K562 (cell line): ENCODE measurements around the gene CMTM4. TPM values are rescaled to one million over a fixed set of nuclear protein-coding genes. Genes with fewer than 3 reads are reported as not detected.
A peak's percentile ranks its signal among the peaks of the same experiment; 100 is the strongest.

Experiments used
- ATF1 ChIP-seq, 2 experiments: fragments of 450-650 bp in 1 of 2; IDR thresholded peaks; 2 replicates each; pipeline ENCODE4 v1.6.1; 2016; ENCODE audit warnings: missing compliant biosample characterization in 1 of 2, missing genetic modification characterization in 1 of 2
- CEBPZ ChIP-seq: fragments of 150-350 bp; IDR thresholded peaks from 2 replicates; pipeline ENCODE4 v1.6.1; 2014; ENCODE audit warnings: low read depth, mild to moderate bottlenecking, low read length, borderline replicate concordance
- HEY1 ChIP-seq: fragments of 250-450 bp; sonication (Bioruptor Pico); IDR thresholded peaks from 2 replicates; pipeline ENCODE4 v1.5.0; 2020; ENCODE audit warnings: mild to moderate bottlenecking, moderate library complexity, borderline replicate concordance
- HNRNPLL ChIP-seq: fragments of 200-400 bp; formaldehyde crosslinking; IDR thresholded peaks from 2 replicates; pipeline ENCODE4 v1.6.1; 2017; ENCODE audit warnings: low read length, low read depth, mild to moderate bottlenecking; ENCODE audit not compliant: poor library complexity, severe bottlenecking
- NCOA1 ChIP-seq: fragments of 450-650 bp; IDR thresholded peaks from 2 replicates; pipeline ENCODE4 v1.6.1; 2016; ENCODE audit warnings: low read depth
- SAFB2 ChIP-seq: fragments of 200-400 bp; formaldehyde crosslinking; IDR thresholded peaks from 2 replicates; pipeline ENCODE4 v1.6.1; 2018; ENCODE audit warnings: borderline replicate concordance, low read length, low read depth, moderate library complexity; ENCODE audit not compliant: severe bottlenecking
- ZNF395 ChIP-seq: fragments of 200-800 bp; sonication (Bioruptor generic); IDR thresholded peaks from 2 replicates; pipeline ENCODE4 v1.6.1; 2017; ENCODE audit warnings: missing genetic modification characterization, missing compliant biosample characterization
- polyA plus RNA-seq, 8 experiments: library from polyadenylated mRNA; depleted of rRNA in 4 of 8; stranded (reverse) in 5 of 8; unstranded in 3 of 8; fragments of >200 nt; fragmentation: Nextera tagmentation in 2 of 8; fragmentation: Illumina TruSeq in 1 of 8; extraction: Ambion mirVana in 2 of 8; extraction: Trizol in 1 of 8; gene quantifications; 2 replicates each; pipeline versions ENCODE4 v1.2.1 to v1.2.3, GENCODE V29; 2011 to 2014; ENCODE audit warnings: inconsistent platforms in 1 of 8, missing spikeins in 1 of 8
- total RNA-seq, 7 experiments: library from RNA; depleted of rRNA in 6 of 7; stranded (reverse); fragments of >200 nt in 6 of 7; fragmentation: Illumina TruSeq in 2 of 7; extraction: Trizol in 2 of 7; gene quantifications; 2 replicates each; pipeline versions ENCODE4 v1.2.1 to v1.2.3, GENCODE V29; 2011 to 2021; ENCODE audit warnings: low replicate concordance in 1 of 7
- TF ChIP-seq, protein P1 (sequence below), 2 experiments: fragments of 450-650 bp in 1 of 2; IDR thresholded peaks; 2 replicates each; pipeline ENCODE4 v1.6.1; 2011 to 2017; ENCODE audit warnings: low read depth in 2 of 2, antibody characterized with exemption in 1 of 2, borderline replicate concordance in 1 of 2, low read length in 1 of 2, mild to moderate bottlenecking in 1 of 2, mixed read lengths in 1 of 2; ENCODE audit not compliant: control insufficient read depth in 1 of 2
- TF ChIP-seq, protein P2 (sequence below): fragments of 450-650 bp; formaldehyde crosslinking; IDR thresholded peaks from 2 replicates; pipeline ENCODE4 v1.4.0; 2020; ENCODE audit warnings: mild to moderate bottlenecking, moderate library complexity
- TF ChIP-seq, protein P3 (sequence below), 2 experiments: fragments of 200-800 bp in 1 of 2; sonication (Bioruptor generic) in 1 of 2; sonication (generic) in 1 of 2; formaldehyde crosslinking in 1 of 2; IDR thresholded peaks in 1 of 2; conservative IDR thresholded peaks in 1 of 2; 2 replicates each; pipeline versions ENCODE4 v1.5.0 to v1.6.1; 2016 to 2020; ENCODE audit warnings: missing compliant biosample characterization in 1 of 2, missing genetic modification characterization in 1 of 2, missing genetic modification reagents in 1 of 2
- TF ChIP-seq, protein P4 (sequence below): sonication (generic); formaldehyde crosslinking; IDR thresholded peaks from 2 replicates; pipeline ENCODE4 v1.9.0; 2022; ENCODE audit warnings: mild to moderate bottlenecking, missing genetic modification reagents

CMTM4 gene
- total and polyA plus RNA-seq, 9 of the 15 experiments (the other 6 are each of a cell fraction or from before 2014, with no cell fraction given), result 2.0 to 21.3 (median 12.5) TPM

GRCh38 chr16:66608241-66609138 is 88.1 kb downstream of the CMTM4 start (continued):
- TF ChIP-seq, protein P1, sequence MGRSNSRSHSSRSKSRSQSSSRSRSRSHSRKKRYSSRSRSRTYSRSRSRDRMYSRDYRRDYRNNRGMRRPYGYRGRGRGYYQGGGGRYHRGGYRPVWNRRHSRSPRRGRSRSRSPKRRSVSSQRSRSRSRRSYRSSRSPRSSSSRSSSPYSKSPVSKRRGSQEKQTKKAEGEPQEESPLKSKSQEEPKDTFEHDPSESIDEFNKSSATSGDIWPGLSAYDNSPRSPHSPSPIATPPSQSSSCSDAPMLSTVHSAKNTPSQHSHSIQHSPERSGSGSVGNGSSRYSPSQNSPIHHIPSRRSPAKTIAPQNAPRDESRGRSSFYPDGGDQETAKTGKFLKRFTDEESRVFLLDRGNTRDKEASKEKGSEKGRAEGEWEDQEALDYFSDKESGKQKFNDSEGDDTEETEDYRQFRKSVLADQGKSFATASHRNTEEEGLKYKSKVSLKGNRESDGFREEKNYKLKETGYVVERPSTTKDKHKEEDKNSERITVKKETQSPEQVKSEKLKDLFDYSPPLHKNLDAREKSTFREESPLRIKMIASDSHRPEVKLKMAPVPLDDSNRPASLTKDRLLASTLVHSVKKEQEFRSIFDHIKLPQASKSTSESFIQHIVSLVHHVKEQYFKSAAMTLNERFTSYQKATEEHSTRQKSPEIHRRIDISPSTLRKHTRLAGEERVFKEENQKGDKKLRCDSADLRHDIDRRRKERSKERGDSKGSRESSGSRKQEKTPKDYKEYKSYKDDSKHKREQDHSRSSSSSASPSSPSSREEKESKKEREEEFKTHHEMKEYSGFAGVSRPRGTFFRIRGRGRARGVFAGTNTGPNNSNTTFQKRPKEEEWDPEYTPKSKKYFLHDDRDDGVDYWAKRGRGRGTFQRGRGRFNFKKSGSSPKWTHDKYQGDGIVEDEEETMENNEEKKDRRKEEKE (IDR thresholded peaks at IDR 0.05; ENCODE audit: borderline replicate concordance in 1 of 2, control insufficient read depth in 1 of 2, low read depth in 2 of 2, low read length in 1 of 2), result no peak
- TF ChIP-seq ATF1 (CRISPR knock-in tag; IDR thresholded peaks at IDR 0.05), result no peak
- TF ChIP-seq ATF1 (tag; IDR thresholded peaks at IDR 0.05), result peak; percentile 25; the same call in 1 of the 2 replicates
- TF ChIP-seq HEY1 (CRISPR knock-in tag), result no peak
- no peak for TF ChIP-seq ZNF395 (CRISPR knock-in tag)
- TF ChIP-seq HNRNPLL, result no peak
- TF ChIP-seq, protein P2, sequence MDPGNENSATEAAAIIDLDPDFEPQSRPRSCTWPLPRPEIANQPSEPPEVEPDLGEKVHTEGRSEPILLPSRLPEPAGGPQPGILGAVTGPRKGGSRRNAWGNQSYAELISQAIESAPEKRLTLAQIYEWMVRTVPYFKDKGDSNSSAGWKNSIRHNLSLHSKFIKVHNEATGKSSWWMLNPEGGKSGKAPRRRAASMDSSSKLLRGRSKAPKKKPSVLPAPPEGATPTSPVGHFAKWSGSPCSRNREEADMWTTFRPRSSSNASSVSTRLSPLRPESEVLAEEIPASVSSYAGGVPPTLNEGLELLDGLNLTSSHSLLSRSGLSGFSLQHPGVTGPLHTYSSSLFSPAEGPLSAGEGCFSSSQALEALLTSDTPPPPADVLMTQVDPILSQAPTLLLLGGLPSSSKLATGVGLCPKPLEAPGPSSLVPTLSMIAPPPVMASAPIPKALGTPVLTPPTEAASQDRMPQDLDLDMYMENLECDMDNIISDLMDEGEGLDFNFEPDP, result no peak
- no peak for TF ChIP-seq CEBPZ
- TF ChIP-seq NCOA1, result no peak
- TF ChIP-seq, protein P3, sequence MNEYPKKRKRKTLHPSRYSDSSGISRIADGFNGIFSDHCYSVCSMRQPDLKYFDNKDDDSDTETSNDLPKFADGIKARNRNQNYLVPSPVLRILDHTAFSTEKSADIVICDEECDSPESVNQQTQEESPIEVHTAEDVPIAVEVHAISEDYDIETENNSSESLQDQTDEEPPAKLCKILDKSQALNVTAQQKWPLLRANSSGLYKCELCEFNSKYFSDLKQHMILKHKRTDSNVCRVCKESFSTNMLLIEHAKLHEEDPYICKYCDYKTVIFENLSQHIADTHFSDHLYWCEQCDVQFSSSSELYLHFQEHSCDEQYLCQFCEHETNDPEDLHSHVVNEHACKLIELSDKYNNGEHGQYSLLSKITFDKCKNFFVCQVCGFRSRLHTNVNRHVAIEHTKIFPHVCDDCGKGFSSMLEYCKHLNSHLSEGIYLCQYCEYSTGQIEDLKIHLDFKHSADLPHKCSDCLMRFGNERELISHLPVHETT (CRISPR knock-in tag; conservative IDR thresholded peaks at IDR 0.05 in 1 of 2, IDR thresholded peaks at IDR 0.05 in 1 of 2), result no peak
- no peak for TF ChIP-seq SAFB2
- TF ChIP-seq, protein P4, sequence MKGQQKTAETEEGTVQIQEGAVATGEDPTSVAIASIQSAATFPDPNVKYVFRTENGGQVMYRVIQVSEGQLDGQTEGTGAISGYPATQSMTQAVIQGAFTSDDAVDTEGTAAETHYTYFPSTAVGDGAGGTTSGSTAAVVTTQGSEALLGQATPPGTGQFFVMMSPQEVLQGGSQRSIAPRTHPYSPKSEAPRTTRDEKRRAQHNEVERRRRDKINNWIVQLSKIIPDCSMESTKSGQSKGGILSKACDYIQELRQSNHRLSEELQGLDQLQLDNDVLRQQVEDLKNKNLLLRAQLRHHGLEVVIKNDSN, result peak; percentile 58
